ENCODE data around the gene CMTR1.

The CMTR1 gene

GRCh38 chr6:37525460-37526357, 92.7 kb downstream of the CMTR1 start:
- peak; percentile 62 for DNase-seq (ENCODE audit: insufficient read length, low spot score)
- FAIRE-seq = no peak

- DNase-seq (ENCODE audit: insufficient read length, low spot score) = no peak
- no peak for FAIRE-seq
Observed at GRCh38 chr6:37528541-37528940, 95.5 kb downstream of the CMTR1 start.

DNA sequence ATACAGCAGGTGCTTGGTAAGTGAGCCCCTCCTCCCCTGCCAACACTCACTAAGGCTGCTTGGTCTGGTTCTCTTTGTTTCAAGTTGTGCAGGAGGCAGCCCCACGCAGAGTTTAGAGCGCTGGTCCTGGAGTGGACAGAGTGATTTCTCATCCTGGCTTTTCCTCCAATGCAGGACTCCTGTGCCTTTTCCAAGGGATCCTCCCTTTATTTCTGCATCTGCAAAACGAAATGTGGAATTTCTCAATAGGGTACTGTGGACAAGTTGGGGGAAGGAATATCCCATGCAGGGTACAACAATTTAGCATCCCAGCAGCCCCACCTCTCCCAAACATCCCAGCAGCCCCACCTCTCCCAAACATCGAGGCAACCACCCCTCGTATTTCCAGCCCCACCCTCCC, 97.3 kb downstream of the CMTR1 start:
- DNase-seq (ENCODE audit: insufficient read length, low spot score) (no peak), FAIRE-seq (no peak)

DNA sequence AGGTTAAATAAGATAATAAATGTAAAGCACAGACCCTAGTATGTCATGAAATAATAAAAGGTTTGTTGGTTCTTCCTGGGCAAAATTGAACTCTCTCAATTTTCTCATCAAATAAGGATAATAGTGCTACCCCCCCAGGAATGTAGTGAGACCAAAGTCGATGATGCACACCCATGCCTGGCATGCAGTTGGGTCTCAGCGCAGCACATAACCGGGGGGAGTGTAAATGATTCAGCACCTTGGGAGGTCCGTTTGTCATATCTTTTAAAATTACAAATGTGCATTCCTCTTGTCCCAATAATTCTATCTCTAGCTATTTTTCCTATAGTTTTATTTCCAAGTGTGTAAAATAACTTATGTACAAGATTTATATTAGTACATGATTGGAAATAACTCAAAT, 98.0 kb downstream of the CMTR1 start:
- peak; percentile 51 for DNase-seq (ENCODE audit: insufficient read length, low spot score)
- no peak for FAIRE-seq

All from HTR-8/SVneo (cell line).